Stimulated activated CD8-positive, alpha-beta memory T cell treated with anti-CD3 and anti-CD28 coated beads, Interleukin-15, amount 100 ng/mL, for 1 hour (primary cell): ENCODE data around the gene JMJD7.

Experiments used
- DNase-seq: peaks from one replicate; pipeline ENCODE4 v3.0.0-alpha.2; 2020; ENCODE audit warnings: low read depth

Gene JMJD7

GRCh38 chr15:41866872-41867579 is 39.1 kb downstream of the JMJD7 start:
- no peak for DNase-seq

GRCh38 chr15:41868321-41868720 is 40.4 kb downstream of the JMJD7 start:
- no peak for DNase-seq

GRCh38 chr15:41869770-41870688 is 42.1 kb downstream of the JMJD7 start:
- no peak for DNase-seq

- DNase-seq: no peak
These were observed 42.8 kb downstream of the JMJD7 start for GRCh38 chr15:41870689-41871081.

- no peak for DNase-seq
These were observed 43.4 kb downstream of the JMJD7 start for GRCh38 chr15:41871175-41871905.

- no peak for DNase-seq
These were observed 44.4 kb downstream of the JMJD7 start for GRCh38 chr15:41872166-41872747.

- no peak for DNase-seq
These were observed 45.8 kb downstream of the JMJD7 start for GRCh38 chr15:41873711-41874110.

GRCh38 chr15:41874736-41875135 is 46.8 kb downstream of the JMJD7 start:
- no peak for DNase-seq

- no peak for DNase-seq
These were observed 48.1 kb downstream of the JMJD7 start for GRCh38 chr15:41876007-41876406.

- DNase-seq: no peak
These were observed 48.8 kb downstream of the JMJD7 start for GRCh38 chr15:41876689-41877088.

- DNase-seq: no peak
These were observed 49.9 kb downstream of the JMJD7 start for GRCh38 chr15:41877631-41878354.

GRCh38 chr15:41878355-41878699 is 50.4 kb downstream of the JMJD7 start:
- DNase-seq: no peak

GRCh38 chr15:41879321-41879845 is 51.5 kb downstream of the JMJD7 start:
- DNase-seq: no peak

GRCh38 chr15:41880156-41880877 is 52.4 kb downstream of the JMJD7 start:
- no peak for DNase-seq

GRCh38 chr15:41881086-41881485 is 53.2 kb downstream of the JMJD7 start:
- DNase-seq: no peak

GRCh38 chr15:41881550-41881919 is 53.6 kb downstream of the JMJD7 start:
- DNase-seq: no peak

- DNase-seq: no peak
These were observed 54.2 kb downstream of the JMJD7 start for GRCh38 chr15:41881920-41882688.

GRCh38 chr15:41882689-41883483 is 55.0 kb downstream of the JMJD7 start:
- no peak for DNase-seq

- DNase-seq: no peak
These were observed 55.6 kb downstream of the JMJD7 start for GRCh38 chr15:41883484-41883825.
